ENCODE data around the gene NOXA1. TPM values are rescaled to one million over a fixed set of nuclear protein-coding genes. Genes with fewer than 3 reads are reported as not detected.

Gene NOXA1
- total and polyA plus RNA-seq, 7 donors, result 0.43 to 5.1 (median 1.0) TPM

DNA sequence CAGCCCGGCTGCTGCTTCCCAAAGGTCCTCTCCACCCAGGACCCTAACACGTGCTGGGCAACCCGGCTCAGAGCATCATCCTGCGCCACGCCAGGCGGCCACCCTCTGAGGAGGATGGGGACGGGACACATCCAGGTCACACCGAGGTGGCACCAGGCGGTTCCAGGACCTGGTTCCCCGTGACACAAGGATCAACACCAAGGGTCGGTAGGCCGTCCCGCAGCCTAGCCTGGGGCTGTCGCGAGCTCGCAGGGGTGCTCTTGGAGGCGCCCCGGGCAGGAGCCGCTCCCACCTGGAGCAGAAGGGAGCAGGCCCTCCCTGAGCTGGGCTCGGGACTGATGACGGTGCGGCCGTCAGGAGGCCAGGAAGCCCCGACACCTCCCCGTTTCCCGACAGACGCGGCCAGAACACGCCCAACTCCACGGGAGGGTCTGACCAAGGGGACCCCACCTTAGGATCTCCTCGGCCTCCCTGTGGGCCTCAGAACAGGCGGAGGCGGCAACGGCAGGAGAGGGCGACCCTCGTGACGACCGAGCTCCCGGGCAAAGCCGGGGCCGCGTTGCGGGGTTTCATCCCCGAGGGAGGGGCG is 6.5 kb upstream of the NOXA1 start:
- 90 to 93% (median 92%) methylated on average over 45 of the region's 45 CpGs for WGBS, 3 donors
- H3K4me3 ChIP-seq, result peak overlapping the region; percentile 55
- no peaks in the 10 kb centered on the region for H3K9me3 ChIP-seq
- H3K27ac ChIP-seq, result peak overlapping the region; percentile 41
- ATAC-seq (peak in 2 of 4 donors; percentile 6 to 9), DNase-seq (peak in 1 of 2 donors; percentile 54)
- TF ChIP-seq, protein P1, sequence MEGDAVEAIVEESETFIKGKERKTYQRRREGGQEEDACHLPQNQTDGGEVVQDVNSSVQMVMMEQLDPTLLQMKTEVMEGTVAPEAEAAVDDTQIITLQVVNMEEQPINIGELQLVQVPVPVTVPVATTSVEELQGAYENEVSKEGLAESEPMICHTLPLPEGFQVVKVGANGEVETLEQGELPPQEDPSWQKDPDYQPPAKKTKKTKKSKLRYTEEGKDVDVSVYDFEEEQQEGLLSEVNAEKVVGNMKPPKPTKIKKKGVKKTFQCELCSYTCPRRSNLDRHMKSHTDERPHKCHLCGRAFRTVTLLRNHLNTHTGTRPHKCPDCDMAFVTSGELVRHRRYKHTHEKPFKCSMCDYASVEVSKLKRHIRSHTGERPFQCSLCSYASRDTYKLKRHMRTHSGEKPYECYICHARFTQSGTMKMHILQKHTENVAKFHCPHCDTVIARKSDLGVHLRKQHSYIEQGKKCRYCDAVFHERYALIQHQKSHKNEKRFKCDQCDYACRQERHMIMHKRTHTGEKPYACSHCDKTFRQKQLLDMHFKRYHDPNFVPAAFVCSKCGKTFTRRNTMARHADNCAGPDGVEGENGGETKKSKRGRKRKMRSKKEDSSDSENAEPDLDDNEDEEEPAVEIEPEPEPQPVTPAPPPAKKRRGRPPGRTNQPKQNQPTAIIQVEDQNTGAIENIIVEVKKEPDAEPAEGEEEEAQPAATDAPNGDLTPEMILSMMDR (IDR thresholded peaks at IDR 0.05), result no peak
- intact Hi-C loops (cut with DNase I), result no loop called here
- peaks cover 13% of the 10 kb centered on the region for H3K4me1 ChIP-seq
- no peaks in the 10 kb centered on the region for H3K36me3 ChIP-seq (ENCODE audit: insufficient read depth in 1 of 2, low read depth in 1 of 2)
- H3K27me3 ChIP-seq (ENCODE audit: insufficient read depth in 3 of 3, low read length in 2 of 3), result no peaks in the 10 kb centered on the region

- Histone ChIP-seq H3K27me3 (ENCODE audit: insufficient read depth in 3 of 3, low read length in 2 of 3) (no peaks in the 10 kb centered on the region), H3K4me3 (peak overlapping the region; percentile 55), H3K4me1 (peaks cover 14% of the 10 kb centered on the region), H3K27ac (peak overlapping the region; percentile 41), H3K9me3 (no peaks in the 10 kb centered on the region), H3K36me3 (ENCODE audit: insufficient read depth in 1 of 2, low read depth in 1 of 2) (no peaks in the 10 kb centered on the region)
- DNase-seq, result peak in 1 of 2 donors; percentile 61
- ATAC-seq, result peak; percentile 35 to 78 (median 40)
- WGBS, 3 donors, result 79 to 89% (median 87%) methylated on average over 92 to 99 of the region's 99 CpGs
- TF ChIP-seq, protein P1 (IDR thresholded peaks at IDR 0.05), result no peak
- intact Hi-C loops (cut with DNase I), result no loop called here
Observed at GRCh38 chr9:137417161-137418021, 5.8 kb upstream of the NOXA1 start.

- TF ChIP-seq, protein P1 (IDR thresholded peaks at IDR 0.05), result no peak
- Histone ChIP-seq H3K27me3 (ENCODE audit: insufficient read depth in 3 of 3, low read length in 2 of 3) (no peaks in the 10 kb centered on the region), H3K4me1 (peaks cover 24% of the 10 kb centered on the region), H3K9me3 (no peaks in the 10 kb centered on the region), H3K36me3 (ENCODE audit: insufficient read depth in 1 of 2, low read depth in 1 of 2) (peaks cover 0 to 1% of the 10 kb centered on the region in 2 donors), H3K27ac (peak overlapping the region; percentile 80), H3K4me3 (peak overlapping the region; percentile 97)
- WGBS, 3 donors, result 1% methylated on average over 11 of the region's 11 CpGs
- intact Hi-C loops (cut with DNase I), result loop anchor here in 1 of 2 donors (5.0 kb wide), 1 partner anchor 100 kb away; no protein-coding TSS in a partner anchor
- ATAC-seq, result no peak
- no peak for DNase-seq
Observed at GRCh38 chr9:137421838-137422603, 1.2 kb upstream of the NOXA1 start.

- Histone ChIP-seq H3K27me3 (ENCODE audit: insufficient read depth in 3 of 3, low read length in 2 of 3) (no peaks in the 10 kb centered on the region), H3K4me1 (peaks cover 24% of the 10 kb centered on the region), H3K36me3 (ENCODE audit: insufficient read depth in 1 of 2, low read depth in 1 of 2) (peaks cover 0 to 4% of the 10 kb centered on the region in 2 donors), H3K9me3 (no peaks in the 10 kb centered on the region), H3K27ac (peak overlapping the region; percentile 83), H3K4me3 (peak overlapping the region; percentile 97)
- intact Hi-C loops (cut with DNase I), result loop anchor here in 1 of 2 donors (5.0 kb wide), 1 partner anchor 99 kb away; no protein-coding TSS in a partner anchor
- 9 to 27% (median 12%) methylated on average over 29 to 77 of the region's 77 CpGs for WGBS, 3 donors
- ATAC-seq (peak; percentile 14 to 60 (median 48)), DNase-seq (peak; percentile 52 to 73)
- TF ChIP-seq, protein P1 (IDR thresholded peaks at IDR 0.05), result no peak
Observed at GRCh38 chr9:137423514-137424291, 510 bp downstream of the NOXA1 start.
